SK-N-SH (cell line): ENCODE results near the gene NR2C2AP. TPM values are rescaled to one million over a fixed set of nuclear protein-coding genes. Genes with fewer than 3 reads are reported as not detected.

ENCODE experiments used
- CTCF ChIA-PET: fragments of 300-600, 350-600 bp; formaldehyde crosslinking; extraction: SDS; loops from one replicate; lab custom pipeline; 2021; lab: Yijun Ruan, JAX
- POLR2A ChIA-PET: fragments of 350-600 bp; sonication (Branson Sonifier 250); formaldehyde crosslinking; extraction: SDS; loops from one replicate; lab custom pipeline; 2020; ENCODE audit warnings: antibody characterized with exemption, inconsistent platforms; lab: Yijun Ruan, JAX
- DNase-seq: peaks from one replicate; pipeline ENCODE4 v3.0.0; 2012
- H2AFZ ChIP-seq: fragments of 200-600 bp; sonication (generic); 2 replicates; pipeline ENCODE4 v1.8.1; 2016; ENCODE audit warnings: antibody characterized with exemption, mild to moderate bottlenecking, low read depth
- H3F3A ChIP-seq: fragments of 200-600 bp; sonication (generic); replicated peaks from 2 replicates; pipeline ENCODE3; 2016; ENCODE audit warnings: antibody characterized with exemption, mild to moderate bottlenecking; ENCODE audit not compliant: insufficient read depth
- H3K27ac ChIP-seq, 2 experiments: fragments of 200-500 bp in 1 of 2; fragments of 200-600 bp in 1 of 2; sonication (Bioruptor generic) in 1 of 2; sonication (generic), shearing (Covaris generic) in 1 of 2; 2 replicates each; pipeline versions ENCODE4 v1.5.1 to v1.6.1; 2014 to 2016; ENCODE audit warnings: low read depth in 2 of 2, inconsistent platforms in 1 of 2, low read length in 1 of 2, mild to moderate bottlenecking in 1 of 2, mixed read lengths in 1 of 2
- H3K27me3 ChIP-seq: fragments of 200-600 bp; sonication (generic), shearing (Covaris generic); 2 replicates; pipeline ENCODE4 v1.6.1; 2016; ENCODE audit warnings: mixed run types; ENCODE audit not compliant: insufficient read depth
- H3K36me3 ChIP-seq, 2 experiments: fragments of 200-500 bp in 1 of 2; fragments of 200-600 bp in 1 of 2; sonication (Bioruptor generic) in 1 of 2; sonication (generic) in 1 of 2; replicated peaks in 1 of 2; 2 replicates each; pipeline versions ENCODE3 to v1.5.1; 2014 to 2016; ENCODE audit warnings: low read length in 1 of 2, mild to moderate bottlenecking in 1 of 2; ENCODE audit not compliant: insufficient read depth in 2 of 2, control insufficient read depth in 1 of 2
- H3K4me1 ChIP-seq, 2 experiments: fragments of 200-500 bp in 1 of 2; fragments of 200-600 bp in 1 of 2; sonication (Bioruptor generic) in 1 of 2; sonication (generic), shearing (Covaris generic) in 1 of 2; 2 replicates each; pipeline versions ENCODE4 v1.5.1 to v1.6.1; 2014 to 2016; ENCODE audit warnings: low read depth in 1 of 2, low read length in 1 of 2, mixed run types in 1 of 2; ENCODE audit not compliant: insufficient read depth in 2 of 2, control insufficient read depth in 1 of 2
- H3K4me2 ChIP-seq: fragments of 200-600 bp; sonication (generic), shearing (Covaris generic); 2 replicates; pipeline ENCODE4 v1.6.1; 2017; ENCODE audit warnings: mixed run types
- H3K4me3 ChIP-seq, 2 experiments: fragments of 200-500 bp in 1 of 2; fragments of 200-600 bp in 1 of 2; sonication (Bioruptor generic) in 1 of 2; sonication (generic), shearing (Covaris generic) in 1 of 2; 2 replicates each; pipeline versions ENCODE4 v1.5.1 to v1.8.1; 2014 to 2016; ENCODE audit warnings: low read depth in 2 of 2, inconsistent platforms in 1 of 2, low read length in 1 of 2, mild to moderate bottlenecking in 1 of 2, mixed read lengths in 1 of 2, moderate library complexity in 1 of 2
- H3K79me2 ChIP-seq: fragments of 200-600 bp; sonication (generic); 2 replicates; pipeline ENCODE4 v1.8.1; 2017; ENCODE audit warnings: mild to moderate bottlenecking; ENCODE audit not compliant: insufficient read depth
- H3K9ac ChIP-seq: fragments of 200-600 bp; sonication (generic); 2 replicates; pipeline ENCODE4 v1.6.1; 2017; ENCODE audit warnings: mixed run types
- H3K9me2 ChIP-seq: fragments of 200-600 bp; sonication (generic); 2 replicates; pipeline ENCODE4 v1.6.1; 2017; ENCODE audit warnings: mixed run types
- H3K9me3 ChIP-seq: fragments of 200-600 bp; sonication (generic); 2 replicates; pipeline ENCODE4 v1.6.1; 2017; ENCODE audit warnings: mixed run types, mild to moderate bottlenecking, moderate library complexity
- H4K20me1 ChIP-seq: fragments of 200-600 bp; sonication (generic); 2 replicates; pipeline ENCODE4 v1.6.1; 2017; ENCODE audit warnings: mild to moderate bottlenecking, mixed run types; ENCODE audit not compliant: insufficient read depth
- CHD2 ChIP-seq: fragments of 150-350 bp; IDR thresholded peaks from 2 replicates; pipeline ENCODE4 v1.6.1; 2018; ENCODE audit warnings: low read length; ENCODE audit not compliant: partially characterized antibody
- CTCF ChIP-seq: fragments of 200-600 bp; sonication (generic); IDR thresholded peaks from 2 replicates; pipeline ENCODE4 v1.6.1; 2017; ENCODE audit warnings: antibody characterized with exemption, mild to moderate bottlenecking, moderate library complexity
- ELF1 ChIP-seq: IDR thresholded peaks from 2 replicates; pipeline ENCODE4 v1.4.0; 2012
- EP300 ChIP-seq, 2 experiments: IDR thresholded peaks; 2 replicates each; pipeline versions ENCODE4 v1.4.0 to v1.6.1; 2012; ENCODE audit warnings: borderline replicate concordance in 1 of 2, low read depth in 1 of 2, low read length in 1 of 2
- GATA2 ChIP-seq: sonication (generic); formaldehyde crosslinking; IDR thresholded peaks from 2 replicates; pipeline ENCODE4 v1.5.0; 2020; ENCODE audit warnings: mild to moderate bottlenecking, missing genetic modification reagents
- IRF3 ChIP-seq: fragments of 150-350 bp; IDR thresholded peaks from 2 replicates; pipeline ENCODE4 v1.6.1; 2016; ENCODE audit warnings: mild to moderate bottlenecking, low read depth, low read length
- JUND ChIP-seq: IDR thresholded peaks from 2 replicates; pipeline ENCODE4 v1.4.0; 2012
- MAX ChIP-seq: IDR thresholded peaks from 2 replicates; pipeline ENCODE4 v1.4.0; 2012; ENCODE audit warnings: low read depth
- MEF2A ChIP-seq: IDR thresholded peaks from 2 replicates; pipeline ENCODE4 v1.4.0; 2012; ENCODE audit warnings: low read depth, borderline replicate concordance
- MXI1 ChIP-seq: IDR thresholded peaks from 2 replicates; pipeline ENCODE4 v1.6.1; 2012; ENCODE audit warnings: mild to moderate bottlenecking, low read depth, low read length, improper control_type of control experiment
- NFIC ChIP-seq: IDR thresholded peaks from 2 replicates; pipeline ENCODE4 v1.4.0; 2012; ENCODE audit warnings: borderline replicate concordance
- NRF1 ChIP-seq: IDR thresholded peaks from 2 replicates; pipeline ENCODE4 v1.6.1; 2012; ENCODE audit warnings: low read depth, mild to moderate bottlenecking, low read length
- PBX3 ChIP-seq: IDR thresholded peaks from 2 replicates; pipeline ENCODE4; 2012
- POLR2AphosphoS5 ChIP-seq: IDR thresholded peaks from 2 replicates; pipeline ENCODE4 v1.6.1; 2012; ENCODE audit warnings: low read depth, low read length
- RAD21 ChIP-seq: IDR thresholded peaks from 2 replicates; pipeline ENCODE4 v1.6.1; 2012; ENCODE audit warnings: mild to moderate bottlenecking, low read length
- RFX5 ChIP-seq: IDR thresholded peaks from 2 replicates; pipeline ENCODE4 v1.6.1; 2012; ENCODE audit warnings: mild to moderate bottlenecking, improper control_type of control experiment, low read length
- SIN3A ChIP-seq: IDR thresholded peaks from 2 replicates; pipeline ENCODE4 v1.6.1; 2012; ENCODE audit warnings: low read depth, mild to moderate bottlenecking, low read length, moderate library complexity, borderline replicate concordance
- SMC3 ChIP-seq: IDR thresholded peaks from 2 replicates; pipeline ENCODE4 v1.6.1; 2012; ENCODE audit warnings: low read depth, low read length, improper control_type of control experiment
- TAF1 ChIP-seq: IDR thresholded peaks from 2 replicates; pipeline ENCODE4 v1.6.1; 2012; ENCODE audit warnings: low read depth, mild to moderate bottlenecking, low read length, moderate library complexity, borderline replicate concordance
- USF2 ChIP-seq: fragments of 150-350 bp; IDR thresholded peaks from 2 replicates; pipeline ENCODE4 v1.6.1; 2017; ENCODE audit warnings: antibody characterized with exemption, low read length, low read depth, borderline replicate concordance
- ZBTB33 ChIP-seq: IDR thresholded peaks from 2 replicates; pipeline ENCODE4 v1.4.0; 2012; ENCODE audit warnings: low read depth, borderline replicate concordance
- WGBS: methylation state at CpG from one replicate; pipeline ENCODE4 v1.1.6; 2017; ENCODE audit warnings: low lambda C conversion rate; 5-methylcytosine and 5-hydroxymethylcytosine counted together
- polyA plus RNA-seq, 3 experiments: library from polyadenylated mRNA; depleted of rRNA; stranded (reverse); fragments of >200 nt; gene quantifications; 2 replicates each; pipeline ENCODE4 v1.2.3, GENCODE V29; 2012

NR2C2AP gene
- polyA plus RNA-seq, 1 of the 3 experiments (the other 2 are of a cell fraction): 21.9 TPM

- Histone ChIP-seq H2AFZ (no peak overlapping the region), H3K4me3 (no peak overlapping the region), H3K27me3 (no peaks in the 10 kb centered on the region), H3K9ac (no peak overlapping the region), H3F3A (no peaks in the 10 kb centered on the region), H3K4me2 (no peak overlapping the region), H3K4me1 (no peaks in the 10 kb centered on the region), H3K36me3 (peaks cover 0 to 9% of the 10 kb centered on the region in 2 experiments), H3K79me2 (no peaks in the 10 kb centered on the region), H3K9me3 (no peaks in the 10 kb centered on the region), H4K20me1 (no peaks in the 10 kb centered on the region), H3K27ac (no peak overlapping the region), H3K9me2 (no peaks in the 10 kb centered on the region)
- no peak for DNase-seq
- ChIA-PET POLR2A (no interaction called here), CTCF (interaction anchor here (0.7 to 6.5 kb wide), 4 partner anchors 13 to 183 kb away, joined by 3 to 79 read pairs (median 6); no protein-coding TSS in a partner anchor)
- 87% methylated on average over 3 of the region's 4 CpGs for WGBS
- no peak for TF ChIP-seq GATA2 (CRISPR knock-in tag)
- no peak for TF ChIP-seq CTCF
- no peak for TF ChIP-seq RAD21
- no peak for TF ChIP-seq RFX5
- no peak for TF ChIP-seq MEF2A
- no peak for TF ChIP-seq IRF3
- TF ChIP-seq TAF1: no peak
- TF ChIP-seq NRF1: no peak
- no peak for TF ChIP-seq POLR2AphosphoS5
- TF ChIP-seq ELF1: no peak
- no peak for TF ChIP-seq EP300 (IDR thresholded peaks at IDR 0.05; ENCODE audit: borderline replicate concordance in 1 of 2, low read depth in 1 of 2, low read length in 1 of 2)
- TF ChIP-seq NFIC: no peak
- no peak for TF ChIP-seq SIN3A
- no peak for TF ChIP-seq JUND
- no peak for TF ChIP-seq CHD2
Observed at GRCh38 chr19:19159534-19159933, 43.7 kb downstream of the NR2C2AP start.

- Histone ChIP-seq H3F3A (no peaks in the 10 kb centered on the region), H3K9me2 (no peaks in the 10 kb centered on the region), H3K4me1 (no peaks in the 10 kb centered on the region), H3K4me2 (no peak overlapping the region), H3K27ac (no peak overlapping the region), H3K36me3 (peaks cover 0 to 9% of the 10 kb centered on the region in 2 experiments), H2AFZ (no peak overlapping the region), H3K9ac (no peak overlapping the region), H3K9me3 (no peaks in the 10 kb centered on the region), H4K20me1 (no peaks in the 10 kb centered on the region), H3K79me2 (no peaks in the 10 kb centered on the region), H3K27me3 (no peaks in the 10 kb centered on the region), H3K4me3 (no peak overlapping the region)
- CTCF ChIA-PET: interaction anchor here (0.9 to 6.5 kb wide), 6 partner anchors 10 to 374 kb away, joined by 3 to 79 read pairs (median 7); no protein-coding TSS in a partner anchor
- POLR2A ChIA-PET: interaction anchor here (0.6 to 1.0 kb wide), 2 partner anchors 17 to 1015 kb away, joined by 3 read pairs; no protein-coding TSS in a partner anchor
- no peak for DNase-seq
- WGBS: 80% methylated on average over 6 of the region's 6 CpGs
- TF ChIP-seq ZBTB33 (no peak), ELF1 (no peak), MXI1 (no peak), SMC3 (no peak), PBX3 (no peak), USF2 (no peak), POLR2AphosphoS5 (no peak), MAX (no peak), JUND (no peak)
Observed at GRCh38 chr19:19157808-19158207, 45.4 kb downstream of the NR2C2AP start.
